Loucy (cell line): Measurements from ENCODE around the gene MYBL2.

Experiments used
- EZH2phosphoT487 ChIP-seq: fragments of 200-600 bp; IDR thresholded peaks from 2 replicates; pipeline ENCODE4 v1.6.1; 2018; ENCODE audit warnings: antibody characterized with exemption, mild to moderate bottlenecking, moderate library complexity, borderline replicate concordance
- TF ChIP-seq, protein P1 (sequence below): fragments of 200-600 bp; sonication (generic); conservative IDR thresholded peaks from 2 replicates; pipeline ENCODE4 v1.5.1; 2014; ENCODE audit warnings: mild to moderate bottlenecking, antibody characterized with exemption, low read length

- TF ChIP-seq, protein P1, sequence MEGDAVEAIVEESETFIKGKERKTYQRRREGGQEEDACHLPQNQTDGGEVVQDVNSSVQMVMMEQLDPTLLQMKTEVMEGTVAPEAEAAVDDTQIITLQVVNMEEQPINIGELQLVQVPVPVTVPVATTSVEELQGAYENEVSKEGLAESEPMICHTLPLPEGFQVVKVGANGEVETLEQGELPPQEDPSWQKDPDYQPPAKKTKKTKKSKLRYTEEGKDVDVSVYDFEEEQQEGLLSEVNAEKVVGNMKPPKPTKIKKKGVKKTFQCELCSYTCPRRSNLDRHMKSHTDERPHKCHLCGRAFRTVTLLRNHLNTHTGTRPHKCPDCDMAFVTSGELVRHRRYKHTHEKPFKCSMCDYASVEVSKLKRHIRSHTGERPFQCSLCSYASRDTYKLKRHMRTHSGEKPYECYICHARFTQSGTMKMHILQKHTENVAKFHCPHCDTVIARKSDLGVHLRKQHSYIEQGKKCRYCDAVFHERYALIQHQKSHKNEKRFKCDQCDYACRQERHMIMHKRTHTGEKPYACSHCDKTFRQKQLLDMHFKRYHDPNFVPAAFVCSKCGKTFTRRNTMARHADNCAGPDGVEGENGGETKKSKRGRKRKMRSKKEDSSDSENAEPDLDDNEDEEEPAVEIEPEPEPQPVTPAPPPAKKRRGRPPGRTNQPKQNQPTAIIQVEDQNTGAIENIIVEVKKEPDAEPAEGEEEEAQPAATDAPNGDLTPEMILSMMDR = no peak
- no peak for TF ChIP-seq EZH2phosphoT487
Measured at GRCh38 chr20:43716757-43717615, 50.1 kb downstream of the MYBL2 start.
